Astrocyte of the cerebellum (primary cell): ENCODE data around the gene MAEA.

Experiments
- DNase-seq: peaks from one replicate; pipeline ENCODE4 v3.0.0-alpha.2; 2011; ENCODE audit warnings: low read depth
- H3K4me3 ChIP-seq: 2 replicates; pipeline ENCODE4 v1.5.1; 2011; ENCODE audit warnings: mild to moderate bottlenecking, low read depth, low read length, moderate library complexity
- CTCF ChIP-seq: IDR thresholded peaks from 2 replicates; pipeline ENCODE4 v1.5.1; 2012; ENCODE audit warnings: low read length, low read depth, moderate library complexity, mild to moderate bottlenecking; ENCODE audit errors: missing control alignments
- in situ Hi-C: cut with HindIII; loops from 2 replicates; pipeline ENCODE4 v1.10.0; 2017; ENCODE audit warnings: low sequenced_read_pairs

The MAEA gene

GRCh38 chr4:1379801-1380331 lies 90.2 kb downstream of the MAEA start:
- no peak for TF ChIP-seq CTCF
- no peak overlapping the region for H3K4me3 ChIP-seq
- DNase-seq, result no peak
- in situ Hi-C loops, result no loop called here

GRCh38 chr4:1380368-1381151 lies 90.9 kb downstream of the MAEA start:
- DNase-seq, result no peak
- in situ Hi-C loops, result no loop called here
- H3K4me3 ChIP-seq, result no peak overlapping the region
- no peak for TF ChIP-seq CTCF

- in situ Hi-C loops, result no loop called here
- no peak for TF ChIP-seq CTCF
- no peak for DNase-seq
- no peak overlapping the region for H3K4me3 ChIP-seq
These were observed 91.5 kb downstream of the MAEA start for GRCh38 chr4:1381181-1381621.

GRCh38 chr4:1381944-1382541 lies 92.4 kb downstream of the MAEA start:
- TF ChIP-seq CTCF, result no peak
- in situ Hi-C loops, result no loop called here
- H3K4me3 ChIP-seq, result no peak overlapping the region
- no peak for DNase-seq

GRCh38 chr4:1382776-1383727 lies 93.4 kb downstream of the MAEA start:
- no peak for TF ChIP-seq CTCF
- DNase-seq, result no peak
- no peak overlapping the region for H3K4me3 ChIP-seq
- in situ Hi-C loops, result no loop called here
